HG02763 (cell line): ENCODE results near the gene KNTC1.
"Not testable (repeated sequence)": the region's sequence is repeated elsewhere in the genome, so short reads cannot be mapped to it uniquely, and the experiment has no call there.

Experiments used
- ATAC-seq: cut with Tn5 transposase; IDR thresholded peaks from one replicate; pipeline ENCODE4 v1.9.1; 2021; ENCODE audit warnings: mild to moderate bottlenecking, moderate library complexity; ENCODE audit not compliant: unreplicated experiment

KNTC1 gene

GRCh38 chr12:122526683-122527477 lies at the start of gene KNTC1, which contains the start of gene RSRC2:
Gene KNTC1 (plus strand): TSS chr12:122527249. CDS start chr12:122530064, 2,815 bp downstream.
Gene RSRC2 (minus strand): TSS chr12:122526936. CDS start chr12:122526853, 83 bp downstream.
- peak; percentile 91 for ATAC-seq

GRCh38 chr12:122480753-122481152 lies 46.3 kb upstream of the KNTC1 start:
- no peak for ATAC-seq

GRCh38 chr12:122481861-122482260 lies 45.2 kb upstream of the KNTC1 start:
- ATAC-seq = no peak

GRCh38 chr12:122483969-122484368 lies 43.1 kb upstream of the KNTC1 start:
- ATAC-seq = no peak

- ATAC-seq = not testable (repeated sequence)
These were observed 42.7 kb upstream of the KNTC1 start for GRCh38 chr12:122484385-122484784.

- not testable (repeated sequence) for ATAC-seq
These were observed 40.7 kb upstream of the KNTC1 start for GRCh38 chr12:122486360-122486759.

GRCh38 chr12:122486805-122487426 lies 40.1 kb upstream of the KNTC1 start:
- no peak for ATAC-seq

GRCh38 chr12:122487807-122488206 lies 39.2 kb upstream of the KNTC1 start:
- ATAC-seq = not testable (repeated sequence)

GRCh38 chr12:122489038-122489437 lies 38.0 kb upstream of the KNTC1 start:
- ATAC-seq = no peak

GRCh38 chr12:122491991-122492390 lies 35.1 kb upstream of the KNTC1 start:
- ATAC-seq = no peak

- ATAC-seq = not testable (repeated sequence)
These were observed 33.8 kb upstream of the KNTC1 start for GRCh38 chr12:122493222-122493621.

- ATAC-seq = no peak
These were observed 31.8 kb upstream of the KNTC1 start for GRCh38 chr12:122495258-122495657.

GRCh38 chr12:122499991-122500684 lies 26.9 kb upstream of the KNTC1 start:
- ATAC-seq = peak; percentile 22

- peak; percentile 88 for ATAC-seq
These were observed 26.2 kb upstream of the KNTC1 start, which contains the start of gene ZCCHC8 for GRCh38 chr12:122500685-122501488. Gene ZCCHC8 (minus strand): TSS chr12:122500932. CDS start chr12:122500840, 92 bp downstream.

GRCh38 chr12:122501489-122501989 lies 25.5 kb upstream of the KNTC1 start:
- no peak for ATAC-seq

- ATAC-seq = no peak
These were observed 23.8 kb upstream of the KNTC1 start for GRCh38 chr12:122503147-122503751.

- no peak for ATAC-seq
These were observed 23.1 kb upstream of the KNTC1 start for GRCh38 chr12:122503783-122504590.

- no peak for ATAC-seq
These were observed 21.5 kb upstream of the KNTC1 start for GRCh38 chr12:122505419-122506051.
